Measurements from ENCODE around the gene P4HA3.

The P4HA3 gene

DNA sequence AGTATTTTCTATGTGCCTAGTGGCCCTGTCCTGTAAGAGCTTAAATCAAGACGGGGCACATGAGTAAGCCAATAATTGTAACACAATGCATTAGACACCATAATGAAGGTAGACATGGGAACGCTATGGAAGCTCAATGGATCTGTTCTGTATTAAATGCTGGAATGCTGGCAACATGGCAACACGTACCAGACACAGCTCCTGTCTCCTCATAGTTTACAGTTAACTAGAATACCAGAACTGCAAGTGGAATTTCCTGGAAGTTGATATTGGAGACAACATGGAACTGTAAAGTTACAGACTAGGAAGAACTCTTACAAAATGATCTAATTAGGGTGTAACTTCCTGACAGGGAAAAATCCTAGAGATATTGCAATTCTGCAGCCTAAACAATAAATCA is 12.4 kb downstream of the P4HA3 start:
- no peak for DNase-seq (ENCODE audit: low read depth)
- TF ChIP-seq, protein P1, sequence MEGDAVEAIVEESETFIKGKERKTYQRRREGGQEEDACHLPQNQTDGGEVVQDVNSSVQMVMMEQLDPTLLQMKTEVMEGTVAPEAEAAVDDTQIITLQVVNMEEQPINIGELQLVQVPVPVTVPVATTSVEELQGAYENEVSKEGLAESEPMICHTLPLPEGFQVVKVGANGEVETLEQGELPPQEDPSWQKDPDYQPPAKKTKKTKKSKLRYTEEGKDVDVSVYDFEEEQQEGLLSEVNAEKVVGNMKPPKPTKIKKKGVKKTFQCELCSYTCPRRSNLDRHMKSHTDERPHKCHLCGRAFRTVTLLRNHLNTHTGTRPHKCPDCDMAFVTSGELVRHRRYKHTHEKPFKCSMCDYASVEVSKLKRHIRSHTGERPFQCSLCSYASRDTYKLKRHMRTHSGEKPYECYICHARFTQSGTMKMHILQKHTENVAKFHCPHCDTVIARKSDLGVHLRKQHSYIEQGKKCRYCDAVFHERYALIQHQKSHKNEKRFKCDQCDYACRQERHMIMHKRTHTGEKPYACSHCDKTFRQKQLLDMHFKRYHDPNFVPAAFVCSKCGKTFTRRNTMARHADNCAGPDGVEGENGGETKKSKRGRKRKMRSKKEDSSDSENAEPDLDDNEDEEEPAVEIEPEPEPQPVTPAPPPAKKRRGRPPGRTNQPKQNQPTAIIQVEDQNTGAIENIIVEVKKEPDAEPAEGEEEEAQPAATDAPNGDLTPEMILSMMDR (conservative IDR thresholded peaks at IDR 0.05; ENCODE audit: control insufficient read depth, insufficient read depth, low read depth, low read length): no peak
- no peak overlapping the region for H3K4me3 ChIP-seq (ENCODE audit: control insufficient read depth, low read depth, low read length)

DNA sequence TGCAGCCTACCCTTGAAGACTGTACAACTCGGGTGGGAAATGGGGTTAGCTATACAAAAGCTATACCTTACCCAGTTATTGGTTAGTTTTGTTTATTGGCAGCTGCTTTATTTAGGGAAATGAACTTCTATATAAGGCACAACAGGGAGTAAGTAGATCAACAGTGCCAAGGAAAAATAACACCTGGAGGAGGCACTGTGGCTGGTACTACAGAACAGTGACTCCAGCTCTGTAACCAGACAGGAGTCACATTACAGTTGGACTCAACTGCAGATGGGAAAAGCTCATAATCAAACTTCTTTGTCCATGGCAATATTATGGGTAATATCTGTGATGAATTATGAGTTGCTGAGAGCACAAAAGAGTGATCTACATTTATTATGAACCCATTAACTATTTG is 14.0 kb downstream of the P4HA3 start:
- no peak overlapping the region for H3K4me3 ChIP-seq (ENCODE audit: control insufficient read depth, low read depth, low read length)
- DNase-seq (ENCODE audit: low read depth): no peak
- TF ChIP-seq, protein P1 (conservative IDR thresholded peaks at IDR 0.05; ENCODE audit: control insufficient read depth, insufficient read depth, low read depth, low read length): no peak

- H3K4me3 ChIP-seq (ENCODE audit: control insufficient read depth, low read depth, low read length): no peak overlapping the region
- TF ChIP-seq, protein P1 (conservative IDR thresholded peaks at IDR 0.05; ENCODE audit: control insufficient read depth, insufficient read depth, low read depth, low read length): no peak
- DNase-seq (ENCODE audit: low read depth): no peak
These were observed 22.5 kb downstream of the P4HA3 start for GRCh38 chr11:74288911-74289310.

GRCh38 chr11:74288161-74288560 is 23.3 kb downstream of the P4HA3 start:
- H3K4me3 ChIP-seq (ENCODE audit: control insufficient read depth, low read depth, low read length): no peak overlapping the region
- DNase-seq (ENCODE audit: low read depth): peak; percentile 99
- TF ChIP-seq, protein P1 (conservative IDR thresholded peaks at IDR 0.05; ENCODE audit: control insufficient read depth, insufficient read depth, low read depth, low read length): no peak

DNA sequence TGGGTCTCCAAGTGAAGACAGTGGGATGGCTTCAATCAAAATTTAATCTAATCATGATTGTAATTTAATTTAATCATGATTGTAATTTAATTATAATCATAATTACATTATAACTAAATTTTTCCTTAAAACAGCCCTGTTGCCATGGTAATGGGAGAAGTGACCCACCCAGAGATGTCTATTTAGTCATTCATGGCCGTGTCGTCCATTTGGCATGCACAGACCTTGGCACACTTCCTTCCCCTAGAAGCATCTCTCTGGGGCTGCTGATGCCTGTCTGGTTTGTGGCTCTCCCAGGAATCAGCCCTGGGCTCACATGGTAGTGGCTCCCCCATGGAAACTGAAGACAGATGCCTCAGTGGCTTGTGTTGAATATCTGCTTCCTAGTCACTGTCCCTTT is 27.0 kb downstream of the P4HA3 start:
- DNase-seq (ENCODE audit: low read depth): peak; percentile 42
- H3K4me3 ChIP-seq (ENCODE audit: control insufficient read depth, low read depth, low read length): no peak overlapping the region
- TF ChIP-seq, protein P1 (conservative IDR thresholded peaks at IDR 0.05; ENCODE audit: control insufficient read depth, insufficient read depth, low read depth, low read length): no peak

DNA sequence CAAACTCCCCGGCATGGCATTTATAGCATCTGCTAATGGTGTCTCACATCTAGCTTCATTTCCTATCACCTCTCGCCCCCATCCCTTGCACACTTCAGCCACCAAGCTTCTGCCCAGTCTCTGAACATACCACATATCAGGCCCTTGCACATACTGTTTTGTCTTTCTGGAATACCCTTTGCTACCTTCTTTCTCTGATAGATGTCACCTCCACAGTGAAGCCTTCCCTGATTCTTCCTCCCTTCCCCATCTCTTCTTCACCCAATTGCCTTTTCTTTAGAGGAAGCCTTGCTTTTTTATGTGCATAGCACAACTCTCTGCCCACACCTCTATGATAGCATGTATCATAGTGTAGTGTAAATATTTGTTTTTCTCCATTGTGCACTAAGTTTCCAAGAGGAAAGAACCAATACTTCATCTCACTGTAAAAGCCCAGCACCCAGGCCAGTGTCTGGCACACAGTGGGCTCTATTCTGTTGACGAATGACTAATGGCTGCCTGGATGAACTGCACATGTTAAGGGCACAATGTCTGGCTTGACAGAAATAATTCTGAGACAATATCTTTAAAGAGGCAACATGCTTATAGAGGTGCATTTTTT is 27.8 kb downstream of the P4HA3 start:
- TF ChIP-seq, protein P1 (conservative IDR thresholded peaks at IDR 0.05; ENCODE audit: control insufficient read depth, insufficient read depth, low read depth, low read length): no peak
- no peak for DNase-seq (ENCODE audit: low read depth)

DNA sequence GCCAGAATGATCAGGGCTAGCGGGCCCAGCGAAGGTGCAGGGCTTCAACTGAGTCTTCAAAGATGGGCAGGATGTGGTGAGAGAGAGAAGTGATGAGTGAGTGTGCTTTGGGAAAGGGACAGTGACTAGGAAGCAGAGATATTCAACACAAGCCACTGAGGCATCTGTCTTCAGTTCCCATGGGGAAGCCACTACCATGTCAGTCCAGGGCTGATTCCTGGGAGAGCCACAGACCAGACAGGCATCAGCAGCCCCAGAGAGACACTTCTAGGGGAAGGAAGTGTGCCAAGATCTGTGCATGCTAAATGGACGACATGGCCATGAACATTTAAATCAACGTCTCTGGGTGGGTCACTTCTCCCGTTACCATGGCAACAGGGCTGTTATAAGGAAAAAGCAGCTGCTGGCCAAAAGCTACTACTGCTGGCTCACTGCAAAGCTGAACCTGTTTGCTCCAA is 28.5 kb downstream of the P4HA3 start:
- TF ChIP-seq, protein P1 (conservative IDR thresholded peaks at IDR 0.05; ENCODE audit: control insufficient read depth, insufficient read depth, low read depth, low read length): no peak
- H3K4me3 ChIP-seq (ENCODE audit: control insufficient read depth, low read depth, low read length): no peak overlapping the region
- peak; percentile 49 for DNase-seq (ENCODE audit: low read depth)

More for the DNA sequence above, 27.8 kb downstream of the P4HA3 start:
- no peak overlapping the region for H3K4me3 ChIP-seq (ENCODE audit: control insufficient read depth, low read depth, low read length)

Data from fibroblast of mammary gland (primary cell).